ENCODE results near the gene SLC12A7. TPM values are rescaled to one million over a fixed set of nuclear protein-coding genes. Genes with fewer than 3 reads are reported as not detected.

Gene SLC12A7
- polyA plus RNA-seq, 1 donor (not counting 4 experiments of a cell fraction or from before 2014, with no cell fraction given) = 1.5 TPM

GRCh38 chr5:1078851-1079250, 33.0 kb downstream of the SLC12A7 start:
- H2AFZ ChIP-seq (ENCODE audit: control insufficient read depth, low read length) = no peak overlapping the region
- H3K79me2 ChIP-seq (ENCODE audit: control insufficient read depth, insufficient read depth, low read length) = no peaks in the 10 kb centered on the region
- no peaks in the 10 kb centered on the region for H3K4me1 ChIP-seq (ENCODE audit: control insufficient read depth, extremely low read depth, insufficient read depth, low read length)
- no peak overlapping the region for H3K9ac ChIP-seq (ENCODE audit: control insufficient read depth, extremely low read depth, insufficient read depth, low read length)
- TF ChIP-seq CTCF (optimal IDR thresholded peaks at IDR 0.05 in 1 of 3, IDR thresholded peaks at IDR 0.05 in 1 of 3, conservative IDR thresholded peaks at IDR 0.05 in 1 of 3; ENCODE audit: extremely low read depth in 1 of 3, insufficient read depth in 2 of 3, low read length in 3 of 3) (no peak), EZH2 (IDR thresholded peaks at IDR 0.05; ENCODE audit: low read length) (no peak)
- no peaks in the 10 kb centered on the region for H3K9me1 ChIP-seq (ENCODE audit: control insufficient read depth, extremely low read depth, insufficient read depth, low read length)
- no peaks in the 10 kb centered on the region for H3K9me3 ChIP-seq (ENCODE audit: control insufficient read depth, low read depth, low read length)
- FAIRE-seq (no peak), DNase-seq (ENCODE audit: low read depth, low spot score) (no peak)
- H3K36me3 ChIP-seq (ENCODE audit: control insufficient read depth in 2 of 2, extremely low read depth in 1 of 2, insufficient read depth in 2 of 2, low read length in 2 of 2) = no peaks in the 10 kb centered on the region
- no peaks in the 10 kb centered on the region for H3K27me3 ChIP-seq (ENCODE audit: control insufficient read depth, extremely low read depth, insufficient read depth, low read length)
- dilution Hi-C loops (cut with MboI; ENCODE audit: extremely low pct_ligation_motif_present, low sequenced_read_pairs) = no loop called here
- no peak overlapping the region for H3K27ac ChIP-seq (ENCODE audit: control insufficient read depth, insufficient read depth, low read length)
- H3K4me3 ChIP-seq (ENCODE audit: control insufficient read depth in 2 of 3, extremely low read depth in 1 of 3, insufficient read depth in 2 of 3, low read depth in 1 of 3, low read length in 3 of 3) = no peak overlapping the region
- H4K20me1 ChIP-seq (ENCODE audit: control insufficient read depth, extremely low read depth, insufficient read depth, low read length) = no peaks in the 10 kb centered on the region
- H3K4me2 ChIP-seq (ENCODE audit: control insufficient read depth, extremely low read depth, insufficient read depth, low read depth, low read length) = no peak overlapping the region

DNA sequence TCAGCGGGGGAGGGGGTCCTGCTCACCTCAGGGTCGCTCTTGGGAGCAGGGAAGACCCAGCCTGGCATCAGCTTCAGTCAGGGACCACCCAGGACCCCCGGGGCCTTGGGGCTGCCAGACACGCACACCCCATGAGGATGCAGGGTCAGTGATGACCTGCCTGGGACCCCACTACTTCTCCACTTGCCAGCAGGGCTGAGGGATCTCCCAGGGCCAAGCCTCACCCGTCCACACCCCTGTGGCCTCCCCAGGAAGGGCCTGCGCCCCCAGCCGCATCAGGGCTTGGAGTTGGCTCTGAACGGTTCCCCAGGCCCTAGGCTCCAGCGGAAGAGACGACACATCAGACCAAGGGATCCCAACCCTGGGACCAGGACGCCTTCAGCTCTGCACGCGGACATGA, 33.7 kb downstream of the SLC12A7 start:
- no peaks in the 10 kb centered on the region for H3K36me3 ChIP-seq (ENCODE audit: control insufficient read depth in 2 of 2, extremely low read depth in 1 of 2, insufficient read depth in 2 of 2, low read length in 2 of 2)
- dilution Hi-C loops (cut with MboI; ENCODE audit: extremely low pct_ligation_motif_present, low sequenced_read_pairs) = no loop called here
- TF ChIP-seq EZH2 (IDR thresholded peaks at IDR 0.05; ENCODE audit: low read length) (no peak), CTCF (optimal IDR thresholded peaks at IDR 0.05 in 1 of 3, IDR thresholded peaks at IDR 0.05 in 1 of 3, conservative IDR thresholded peaks at IDR 0.05 in 1 of 3; ENCODE audit: extremely low read depth in 1 of 3, insufficient read depth in 2 of 3, low read length in 3 of 3) (no peak)
- no peak overlapping the region for H3K9ac ChIP-seq (ENCODE audit: control insufficient read depth, extremely low read depth, insufficient read depth, low read length)
- no peak overlapping the region for H3K27ac ChIP-seq (ENCODE audit: control insufficient read depth, insufficient read depth, low read length)
- H3K4me2 ChIP-seq (ENCODE audit: control insufficient read depth, extremely low read depth, insufficient read depth, low read depth, low read length) = no peak overlapping the region
- H3K4me1 ChIP-seq (ENCODE audit: control insufficient read depth, extremely low read depth, insufficient read depth, low read length) = no peaks in the 10 kb centered on the region
- H2AFZ ChIP-seq (ENCODE audit: control insufficient read depth, low read length) = no peak overlapping the region
- H3K4me3 ChIP-seq (ENCODE audit: control insufficient read depth in 2 of 3, extremely low read depth in 1 of 3, insufficient read depth in 2 of 3, low read depth in 1 of 3, low read length in 3 of 3) = no peak overlapping the region
- DNase-seq (ENCODE audit: low read depth, low spot score) = no peak
- H3K9me1 ChIP-seq (ENCODE audit: control insufficient read depth, extremely low read depth, insufficient read depth, low read length) = no peaks in the 10 kb centered on the region
- H3K9me3 ChIP-seq (ENCODE audit: control insufficient read depth, low read depth, low read length) = no peaks in the 10 kb centered on the region
- H3K27me3 ChIP-seq (ENCODE audit: control insufficient read depth, extremely low read depth, insufficient read depth, low read length) = no peaks in the 10 kb centered on the region
- FAIRE-seq = no peak
- H3K79me2 ChIP-seq (ENCODE audit: control insufficient read depth, insufficient read depth, low read length) = no peaks in the 10 kb centered on the region
- H4K20me1 ChIP-seq (ENCODE audit: control insufficient read depth, extremely low read depth, insufficient read depth, low read length) = no peaks in the 10 kb centered on the region

Measured in keratinocyte (primary cell).